Measurements from ENCODE around the gene SLBP.

SLBP gene

GRCh38 chr4:1748465-1748995, 36.4 kb upstream of the SLBP start:
- peak; percentile 78 for DNase-seq

- no peak for DNase-seq
Measured at GRCh38 chr4:1747603-1747967, 35.5 kb upstream of the SLBP start.

GRCh38 chr4:1746919-1747602, 34.9 kb upstream of the SLBP start:
- no peak for DNase-seq

- peak; percentile 72 for DNase-seq
Measured at GRCh38 chr4:1746265-1746691, 34.2 kb upstream of the SLBP start.

- no peak for DNase-seq
Measured at GRCh38 chr4:1745697-1746096, 33.6 kb upstream of the SLBP start.

GRCh38 chr4:1745165-1745564, 33.0 kb upstream of the SLBP start:
- DNase-seq, result no peak

GRCh38 chr4:1744552-1744951, 32.4 kb upstream of the SLBP start:
- DNase-seq, result no peak

GRCh38 chr4:1743975-1744374, 31.9 kb upstream of the SLBP start:
- no peak for DNase-seq

- no peak for DNase-seq
Measured at GRCh38 chr4:1743551-1743950, 31.4 kb upstream of the SLBP start.

- no peak for DNase-seq
Measured at GRCh38 chr4:1741208-1741607, 29.1 kb upstream of the SLBP start.

GRCh38 chr4:1740021-1740545, 28.0 kb upstream of the SLBP start:
- no peak for DNase-seq

GRCh38 chr4:1739358-1739757, 27.2 kb upstream of the SLBP start:
- DNase-seq, result no peak

- no peak for DNase-seq
Measured at GRCh38 chr4:1738410-1738809, 26.3 kb upstream of the SLBP start.

GRCh38 chr4:1737666-1738065, 25.5 kb upstream of the SLBP start:
- no peak for DNase-seq

GRCh38 chr4:1736812-1737211, 24.7 kb upstream of the SLBP start:
- no peak for DNase-seq

- no peak for DNase-seq
Measured at GRCh38 chr4:1735215-1735614, 23.1 kb upstream of the SLBP start.

- no peak for DNase-seq
Measured at GRCh38 chr4:1732911-1733310, 20.8 kb upstream of the SLBP start.

- DNase-seq, result no peak
Measured at GRCh38 chr4:1731180-1731579, 19.1 kb upstream of the SLBP start.

- DNase-seq, result no peak
Measured at GRCh38 chr4:1730532-1731135, 18.5 kb upstream of the SLBP start.

GRCh38 chr4:1728061-1728980, 16.2 kb upstream of the SLBP start:
- no peak for DNase-seq

GRCh38 chr4:1727117-1728031, 15.3 kb upstream of the SLBP start:
- no peak for DNase-seq
